ENCODE results near the gene FASN.

- TF ChIP-seq, protein P1, sequence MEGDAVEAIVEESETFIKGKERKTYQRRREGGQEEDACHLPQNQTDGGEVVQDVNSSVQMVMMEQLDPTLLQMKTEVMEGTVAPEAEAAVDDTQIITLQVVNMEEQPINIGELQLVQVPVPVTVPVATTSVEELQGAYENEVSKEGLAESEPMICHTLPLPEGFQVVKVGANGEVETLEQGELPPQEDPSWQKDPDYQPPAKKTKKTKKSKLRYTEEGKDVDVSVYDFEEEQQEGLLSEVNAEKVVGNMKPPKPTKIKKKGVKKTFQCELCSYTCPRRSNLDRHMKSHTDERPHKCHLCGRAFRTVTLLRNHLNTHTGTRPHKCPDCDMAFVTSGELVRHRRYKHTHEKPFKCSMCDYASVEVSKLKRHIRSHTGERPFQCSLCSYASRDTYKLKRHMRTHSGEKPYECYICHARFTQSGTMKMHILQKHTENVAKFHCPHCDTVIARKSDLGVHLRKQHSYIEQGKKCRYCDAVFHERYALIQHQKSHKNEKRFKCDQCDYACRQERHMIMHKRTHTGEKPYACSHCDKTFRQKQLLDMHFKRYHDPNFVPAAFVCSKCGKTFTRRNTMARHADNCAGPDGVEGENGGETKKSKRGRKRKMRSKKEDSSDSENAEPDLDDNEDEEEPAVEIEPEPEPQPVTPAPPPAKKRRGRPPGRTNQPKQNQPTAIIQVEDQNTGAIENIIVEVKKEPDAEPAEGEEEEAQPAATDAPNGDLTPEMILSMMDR (conservative IDR thresholded peaks at IDR 0.05; ENCODE audit: low read depth, low read length), result no peak
- TF ChIP-seq, protein P2, sequence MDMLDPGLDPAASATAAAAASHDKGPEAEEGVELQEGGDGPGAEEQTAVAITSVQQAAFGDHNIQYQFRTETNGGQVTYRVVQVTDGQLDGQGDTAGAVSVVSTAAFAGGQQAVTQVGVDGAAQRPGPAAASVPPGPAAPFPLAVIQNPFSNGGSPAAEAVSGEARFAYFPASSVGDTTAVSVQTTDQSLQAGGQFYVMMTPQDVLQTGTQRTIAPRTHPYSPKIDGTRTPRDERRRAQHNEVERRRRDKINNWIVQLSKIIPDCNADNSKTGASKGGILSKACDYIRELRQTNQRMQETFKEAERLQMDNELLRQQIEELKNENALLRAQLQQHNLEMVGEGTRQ (IDR thresholded peaks at IDR 0.05; ENCODE audit: low read depth, low read length), result no peak
Measured at GRCh38 chr17:82047379-82047778, 50.7 kb downstream of the FASN start.
